GM10266 (cell line): ENCODE measurements around the gene LTBP1.
A peak's percentile ranks its signal among the peaks of the same experiment; 100 is the strongest.

Source experiments
- DNase-seq: peaks from one replicate; pipeline ENCODE4 v3.0.0; 2012; ENCODE audit errors: extremely low spot score
- TF ChIP-seq, protein P1 (sequence below): IDR thresholded peaks from 2 replicates; pipeline ENCODE4 v1.5.1; 2012; ENCODE audit warnings: mild to moderate bottlenecking, low read depth; ENCODE audit not compliant: control insufficient read depth, insufficient read depth; ENCODE audit errors: missing control alignments

Gene LTBP1

DNA sequence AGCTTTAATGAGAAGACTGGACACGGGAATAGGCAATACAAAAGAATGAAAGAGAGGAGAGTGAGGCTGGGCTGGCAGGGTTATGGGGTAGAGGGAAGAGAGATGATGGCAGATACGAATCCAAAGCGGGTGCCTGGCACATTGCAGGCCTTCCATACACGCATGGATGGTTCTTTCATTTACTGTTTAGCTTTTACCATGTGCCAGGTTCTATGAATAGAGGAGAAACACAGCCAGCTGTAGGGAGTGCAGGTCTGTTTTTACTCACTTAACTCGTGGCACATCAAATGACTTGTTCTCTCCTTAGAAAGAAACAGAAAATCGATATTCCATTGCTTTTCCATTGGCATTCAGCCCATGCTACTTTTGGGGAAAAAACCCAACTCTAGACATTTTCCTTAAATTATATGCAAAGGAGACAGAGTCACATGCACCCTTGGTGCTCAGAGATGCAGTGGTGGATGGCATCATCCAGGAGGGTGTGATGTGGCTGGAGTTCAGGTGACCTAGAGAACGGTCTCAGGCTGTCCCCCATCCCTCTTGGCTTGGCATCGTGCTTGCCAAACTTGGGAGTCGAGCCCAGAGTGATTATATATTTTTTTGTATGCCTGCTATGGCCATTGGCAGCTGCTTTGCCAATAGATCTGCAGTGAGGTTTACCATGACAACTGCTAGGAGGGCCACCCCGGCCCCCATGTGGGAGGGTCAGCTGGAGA is 6.2 kb downstream of the LTBP1 start:
- no peak for DNase-seq
- TF ChIP-seq, protein P1, sequence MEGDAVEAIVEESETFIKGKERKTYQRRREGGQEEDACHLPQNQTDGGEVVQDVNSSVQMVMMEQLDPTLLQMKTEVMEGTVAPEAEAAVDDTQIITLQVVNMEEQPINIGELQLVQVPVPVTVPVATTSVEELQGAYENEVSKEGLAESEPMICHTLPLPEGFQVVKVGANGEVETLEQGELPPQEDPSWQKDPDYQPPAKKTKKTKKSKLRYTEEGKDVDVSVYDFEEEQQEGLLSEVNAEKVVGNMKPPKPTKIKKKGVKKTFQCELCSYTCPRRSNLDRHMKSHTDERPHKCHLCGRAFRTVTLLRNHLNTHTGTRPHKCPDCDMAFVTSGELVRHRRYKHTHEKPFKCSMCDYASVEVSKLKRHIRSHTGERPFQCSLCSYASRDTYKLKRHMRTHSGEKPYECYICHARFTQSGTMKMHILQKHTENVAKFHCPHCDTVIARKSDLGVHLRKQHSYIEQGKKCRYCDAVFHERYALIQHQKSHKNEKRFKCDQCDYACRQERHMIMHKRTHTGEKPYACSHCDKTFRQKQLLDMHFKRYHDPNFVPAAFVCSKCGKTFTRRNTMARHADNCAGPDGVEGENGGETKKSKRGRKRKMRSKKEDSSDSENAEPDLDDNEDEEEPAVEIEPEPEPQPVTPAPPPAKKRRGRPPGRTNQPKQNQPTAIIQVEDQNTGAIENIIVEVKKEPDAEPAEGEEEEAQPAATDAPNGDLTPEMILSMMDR, result no peak

GRCh38 chr2:32954206-32954605 is 7.5 kb downstream of the LTBP1 start:
- TF ChIP-seq, protein P1, result no peak
- DNase-seq, result no peak

- DNase-seq, result no peak
- TF ChIP-seq, protein P1, result no peak
These were observed 12.1 kb downstream of the LTBP1 start for GRCh38 chr2:32958821-32959220.

DNA sequence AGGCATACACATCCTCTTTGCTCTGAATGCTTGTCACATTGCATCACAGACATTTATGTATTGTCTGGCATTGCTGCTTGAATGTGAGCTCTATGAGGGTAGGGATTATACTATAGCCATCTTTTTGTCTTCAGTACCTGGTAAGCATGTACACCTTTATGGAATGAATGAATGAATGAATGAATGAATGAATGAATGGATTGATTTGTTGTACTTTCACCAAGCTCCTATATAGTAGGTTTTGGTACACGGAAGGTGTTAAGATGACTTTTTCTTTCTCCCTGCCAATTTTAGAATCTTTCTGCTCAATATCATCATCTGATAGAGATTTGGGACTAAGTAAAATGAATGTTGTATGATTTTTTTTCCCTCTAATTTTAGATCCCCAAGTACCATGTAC is 13.5 kb downstream of the LTBP1 start:
- no peak for DNase-seq
- TF ChIP-seq, protein P1, result no peak

DNA sequence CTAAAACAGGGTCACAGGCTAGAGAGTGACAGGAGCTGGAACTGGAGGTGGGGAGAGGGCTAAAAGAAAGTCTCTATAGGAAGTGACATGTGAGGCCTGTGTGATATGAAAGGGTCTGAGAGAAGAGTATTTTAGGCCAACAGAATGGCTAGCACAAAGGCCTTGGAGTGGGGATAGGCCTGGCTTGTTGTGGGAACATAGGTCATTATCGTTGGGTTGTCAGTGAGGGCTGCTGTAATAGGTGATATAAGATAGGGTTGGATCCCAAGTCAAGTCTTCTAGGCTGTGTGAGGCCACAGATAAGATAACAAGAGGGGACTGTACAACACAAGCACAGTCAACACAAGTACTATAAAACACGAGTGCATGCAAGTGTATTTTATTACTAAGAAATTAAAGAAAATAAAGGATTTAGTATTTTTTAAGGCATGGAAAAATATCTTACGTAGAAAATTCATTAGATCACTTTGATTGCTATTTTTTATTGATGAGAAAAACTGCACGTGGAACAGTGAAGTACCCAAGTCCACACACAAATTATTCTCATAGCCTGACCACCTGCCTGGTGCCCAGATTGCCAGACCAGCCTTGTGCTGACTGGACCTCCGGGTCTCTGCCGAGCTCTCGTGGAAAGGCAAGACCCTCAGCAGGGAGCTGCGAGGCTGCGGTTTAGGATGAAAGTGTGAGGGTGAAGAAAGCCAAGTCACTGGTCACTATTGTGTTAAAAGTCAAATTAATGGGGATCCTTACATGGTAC is 14.1 kb downstream of the LTBP1 start:
- TF ChIP-seq, protein P1, result no peak
- DNase-seq, result no peak

DNA sequence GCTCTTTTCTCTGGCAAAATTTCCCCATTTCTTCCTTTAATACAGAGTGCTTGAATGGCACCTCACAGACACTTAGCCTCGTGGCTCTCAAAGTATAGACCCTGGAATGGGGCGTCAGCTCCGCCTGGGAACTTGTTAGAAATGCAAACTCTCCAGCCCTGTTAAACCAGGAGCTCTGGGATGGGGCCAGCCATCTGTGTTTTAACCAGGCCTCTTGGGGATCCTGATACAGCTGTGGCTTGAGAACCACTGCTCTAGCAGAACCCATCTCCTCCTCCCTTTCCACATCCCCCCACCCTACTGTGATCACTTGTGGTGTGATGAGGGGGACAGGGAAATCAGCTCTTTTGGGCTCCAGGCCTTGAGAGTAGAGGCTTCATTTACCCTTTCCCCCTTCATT is 15.9 kb downstream of the LTBP1 start:
- TF ChIP-seq, protein P1, result no peak
- peak; percentile 1 for DNase-seq

- TF ChIP-seq, protein P1, result no peak
- no peak for DNase-seq
These were observed 17.2 kb downstream of the LTBP1 start for GRCh38 chr2:32963941-32964340.
